DND-41 (cell line): ENCODE measurements around the gene ANKRD11.

ENCODE experiments used
- CTCF ChIP-seq: IDR thresholded peaks from 2 replicates; pipeline ENCODE4 v1.5.1; 2012; ENCODE audit warnings: borderline replicate concordance, low read length, moderate library complexity, mild to moderate bottlenecking; ENCODE audit not compliant: poor library complexity, severe bottlenecking; ENCODE audit errors: extremely low read depth
- EZH2 ChIP-seq: IDR thresholded peaks from 3 replicates; pipeline ENCODE4 v1.6.1; 2012; ENCODE audit warnings: borderline replicate concordance, low read depth, mild to moderate bottlenecking, moderate library complexity, low read length, inconsistent platforms; ENCODE audit not compliant: severe bottlenecking

DNA sequence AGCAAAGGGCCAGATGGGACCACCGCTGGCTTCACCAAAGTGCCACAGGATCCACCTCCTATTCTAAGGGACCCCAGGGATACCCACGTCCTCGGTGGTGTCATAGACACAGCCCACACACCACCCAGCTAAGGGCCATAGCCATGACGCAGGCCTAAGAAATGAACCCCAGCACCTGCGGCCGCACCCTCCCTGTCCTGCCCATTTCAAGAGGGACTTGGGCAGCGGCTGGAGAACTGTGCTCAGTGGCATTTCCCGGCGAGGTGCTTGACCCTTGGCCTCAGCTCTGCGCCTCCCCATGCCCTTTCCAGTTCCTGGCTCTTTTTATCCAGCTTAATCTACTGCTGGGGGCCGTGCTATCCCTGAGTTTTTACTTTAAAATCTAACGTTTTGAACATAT, 245.6 kb downstream of the ANKRD11 start:
- no peak for TF ChIP-seq CTCF
- TF ChIP-seq EZH2: no peak
